Activated CD8-positive, alpha-beta memory T cell treated with anti-CD3 and anti-CD28 coated beads, Interleukin-2, amount 50 U/mL, for 1 hour (primary cell): ENCODE data around the gene RAD23B.
"Not testable (repeated sequence)": the region's sequence is repeated elsewhere in the genome, so short reads cannot be mapped to it uniquely, and the experiment has no call there.

Experiments used
- DNase-seq: peaks from one replicate; pipeline ENCODE4 v3.0.0-alpha.2; 2020; ENCODE audit errors: extremely low read depth

The RAD23B gene

GRCh38 chr9:107282759-107283622 is at the start of gene RAD23B:
Gene RAD23B (plus strand): TSS chr9:107283279. CDS start chr9:107283630, 351 bp downstream.
- DNase-seq = peak; percentile 95

- no peak for DNase-seq
These were observed 47.2 kb upstream of the RAD23B start for GRCh38 chr9:107235765-107236442.

- no peak for DNase-seq
These were observed 45.2 kb upstream of the RAD23B start for GRCh38 chr9:107237873-107238272.

GRCh38 chr9:107239474-107239873 is 43.6 kb upstream of the RAD23B start:
- no peak for DNase-seq

- no peak for DNase-seq
These were observed 42.8 kb upstream of the RAD23B start for GRCh38 chr9:107240260-107240659.

- DNase-seq = no peak
These were observed 40.7 kb upstream of the RAD23B start for GRCh38 chr9:107242073-107243030.

- DNase-seq = no peak
These were observed 39.3 kb upstream of the RAD23B start for GRCh38 chr9:107243742-107244141.

GRCh38 chr9:107246259-107247254 is 36.5 kb upstream of the RAD23B start:
- no peak for DNase-seq

GRCh38 chr9:107248714-107249113 is 34.4 kb upstream of the RAD23B start:
- no peak for DNase-seq

- DNase-seq = no peak
These were observed 33.9 kb upstream of the RAD23B start for GRCh38 chr9:107249131-107249533.

GRCh38 chr9:107249665-107250285 is 33.3 kb upstream of the RAD23B start:
- DNase-seq = no peak

GRCh38 chr9:107251756-107252322 is 31.2 kb upstream of the RAD23B start:
- no peak for DNase-seq

GRCh38 chr9:107258919-107259318 is 24.2 kb upstream of the RAD23B start:
- no peak for DNase-seq

GRCh38 chr9:107259751-107260313 is 23.2 kb upstream of the RAD23B start:
- DNase-seq = not testable (repeated sequence)

- no peak for DNase-seq
These were observed 22.5 kb upstream of the RAD23B start for GRCh38 chr9:107260437-107261081.

GRCh38 chr9:107261106-107261505 is 22.0 kb upstream of the RAD23B start:
- no peak for DNase-seq

GRCh38 chr9:107263289-107263688 is 19.8 kb upstream of the RAD23B start:
- no peak for DNase-seq

- DNase-seq = no peak
These were observed 16.3 kb upstream of the RAD23B start for GRCh38 chr9:107266624-107267368.
